ENCODE data around the gene BRME1. TPM values are rescaled to one million over a fixed set of nuclear protein-coding genes. Genes with fewer than 3 reads are reported as not detected.
"Not testable (repeated sequence)": the region's sequence is repeated elsewhere in the genome, so short reads cannot be mapped to it uniquely, and the experiment has no call there.

BRME1 gene
- total and polyA plus RNA-seq, 4 donors: 1.8 to 3.1 (median 2.2) TPM

- 87 to 90% methylated on average over 27 to 30 of the region's 30 CpGs for WGBS, 2 donors
- intact Hi-C loops (cut with DNase I): no loop called here
- Histone ChIP-seq H3K27me3 (ENCODE audit: control insufficient read depth in 1 of 2, insufficient read depth in 2 of 2, low read length in 1 of 2) (no peaks in the 10 kb centered on the region), H3K36me3 (ENCODE audit: control insufficient read depth in 1 of 2, insufficient read depth in 2 of 2, low read length in 1 of 2) (peaks cover 0 to 2% of the 10 kb centered on the region in 2 donors), H3K9me3 (ENCODE audit: control insufficient read depth, low read length) (no peaks in the 10 kb centered on the region), H3K4me3 (ENCODE audit: low read length in 2 of 2) (no peak overlapping the region), H3K27ac (ENCODE audit: low read depth in 1 of 2, low read length in 2 of 2) (no peak overlapping the region), H3K4me1 (ENCODE audit: control insufficient read depth in 1 of 2, insufficient read depth in 2 of 2, low read length in 2 of 2) (no peaks in the 10 kb centered on the region)
- DNase-seq: no peak
- ATAC-seq (ENCODE audit: low FRiP score): no peak
Observed at GRCh38 chr19:13931391-13932148, 25.7 kb upstream of the BRME1 start.

- no peak for DNase-seq
- H3K4me1 ChIP-seq (ENCODE audit: control insufficient read depth in 1 of 2, insufficient read depth in 2 of 2, low read length in 2 of 2): no peaks in the 10 kb centered on the region
- 83 to 87% methylated on average over 10 to 17 of the region's 17 CpGs for WGBS, 2 donors
- H3K36me3 ChIP-seq (ENCODE audit: control insufficient read depth in 1 of 2, insufficient read depth in 2 of 2, low read length in 1 of 2): peaks cover 0 to 2% of the 10 kb centered on the region in 2 donors
- intact Hi-C loops (cut with DNase I): no loop called here
- H3K27me3 ChIP-seq (ENCODE audit: control insufficient read depth in 1 of 2, insufficient read depth in 2 of 2, low read length in 1 of 2): no peaks in the 10 kb centered on the region
- H3K4me3 ChIP-seq (ENCODE audit: low read length in 2 of 2): no peak overlapping the region
- H3K9me3 ChIP-seq (ENCODE audit: control insufficient read depth, low read length): no peaks in the 10 kb centered on the region
- no peak for ATAC-seq (ENCODE audit: low FRiP score)
- no peak overlapping the region for H3K27ac ChIP-seq (ENCODE audit: low read depth in 1 of 2, low read length in 2 of 2)
Observed at GRCh38 chr19:13930402-13930801, 24.5 kb upstream of the BRME1 start.

- Histone ChIP-seq H3K9me3 (ENCODE audit: control insufficient read depth, low read length) (no peaks in the 10 kb centered on the region), H3K27ac (ENCODE audit: low read depth in 1 of 2, low read length in 2 of 2) (no peak overlapping the region), H3K27me3 (ENCODE audit: control insufficient read depth in 1 of 2, insufficient read depth in 2 of 2, low read length in 1 of 2) (no peaks in the 10 kb centered on the region), H3K36me3 (ENCODE audit: control insufficient read depth in 1 of 2, insufficient read depth in 2 of 2, low read length in 1 of 2) (peaks cover 0 to 2% of the 10 kb centered on the region in 2 donors), H3K4me3 (ENCODE audit: low read length in 2 of 2) (no peak overlapping the region), H3K4me1 (ENCODE audit: control insufficient read depth in 1 of 2, insufficient read depth in 2 of 2, low read length in 2 of 2) (no peaks in the 10 kb centered on the region)
- DNase-seq (no peak), ATAC-seq (ENCODE audit: low FRiP score) (no peak)
- intact Hi-C loops (cut with DNase I): no loop called here
- WGBS, 2 donors: 85 to 91% methylated on average over 17 of the region's 17 CpGs
Observed at GRCh38 chr19:13929956-13930355, 24.0 kb upstream of the BRME1 start.

- peaks cover 0 to 2% of the 10 kb centered on the region in 2 donors for H3K36me3 ChIP-seq (ENCODE audit: control insufficient read depth in 1 of 2, insufficient read depth in 2 of 2, low read length in 1 of 2)
- ATAC-seq (ENCODE audit: low FRiP score) (no peak), DNase-seq (no peak)
- H3K27me3 ChIP-seq (ENCODE audit: control insufficient read depth in 1 of 2, insufficient read depth in 2 of 2, low read length in 1 of 2): no peaks in the 10 kb centered on the region
- no peaks in the 10 kb centered on the region for H3K4me1 ChIP-seq (ENCODE audit: control insufficient read depth in 1 of 2, insufficient read depth in 2 of 2, low read length in 2 of 2)
- no peaks in the 10 kb centered on the region for H3K9me3 ChIP-seq (ENCODE audit: control insufficient read depth, low read length)
- no peak overlapping the region for H3K27ac ChIP-seq (ENCODE audit: low read depth in 1 of 2, low read length in 2 of 2)
- WGBS, 2 donors: 74 to 78% methylated on average over 12 of the region's 12 CpGs
- no peak overlapping the region for H3K4me3 ChIP-seq (ENCODE audit: low read length in 2 of 2)
- intact Hi-C loops (cut with DNase I): no loop called here
Observed at GRCh38 chr19:13929340-13929739, 23.4 kb upstream of the BRME1 start.

GRCh38 chr19:13926715-13927114, 20.8 kb upstream of the BRME1 start:
- Histone ChIP-seq H3K36me3 (ENCODE audit: control insufficient read depth in 1 of 2, insufficient read depth in 2 of 2, low read length in 1 of 2) (peaks cover 0 to 9% of the 10 kb centered on the region in 2 donors), H3K27me3 (ENCODE audit: control insufficient read depth in 1 of 2, insufficient read depth in 2 of 2, low read length in 1 of 2) (no peaks in the 10 kb centered on the region), H3K9me3 (ENCODE audit: control insufficient read depth, low read length) (no peaks in the 10 kb centered on the region), H3K27ac (ENCODE audit: low read depth in 1 of 2, low read length in 2 of 2) (no peak overlapping the region), H3K4me3 (ENCODE audit: low read length in 2 of 2) (no peak overlapping the region), H3K4me1 (ENCODE audit: control insufficient read depth in 1 of 2, insufficient read depth in 2 of 2, low read length in 2 of 2) (no peaks in the 10 kb centered on the region)
- DNase-seq (no peak), ATAC-seq (ENCODE audit: low FRiP score) (no peak)
- WGBS, 2 donors: 77 to 89% methylated on average over 8 of the region's 8 CpGs
- intact Hi-C loops (cut with DNase I): no loop called here

GRCh38 chr19:13926010-13926409, 20.1 kb upstream of the BRME1 start:
- ATAC-seq (ENCODE audit: low FRiP score): no peak
- Histone ChIP-seq H3K4me1 (ENCODE audit: control insufficient read depth in 1 of 2, insufficient read depth in 2 of 2, low read length in 2 of 2) (no peaks in the 10 kb centered on the region), H3K9me3 (ENCODE audit: control insufficient read depth, low read length) (no peaks in the 10 kb centered on the region), H3K27ac (ENCODE audit: low read depth in 1 of 2, low read length in 2 of 2) (no peak overlapping the region), H3K4me3 (ENCODE audit: low read length in 2 of 2) (no peak overlapping the region), H3K27me3 (ENCODE audit: control insufficient read depth in 1 of 2, insufficient read depth in 2 of 2, low read length in 1 of 2) (no peaks in the 10 kb centered on the region), H3K36me3 (ENCODE audit: control insufficient read depth in 1 of 2, insufficient read depth in 2 of 2, low read length in 1 of 2) (peaks cover 0 to 9% of the 10 kb centered on the region in 2 donors)
- intact Hi-C loops (cut with DNase I): no loop called here
- no peak for DNase-seq
- WGBS, 2 donors: 75 to 83% methylated on average over 4 of the region's 4 CpGs

- 93 to 95% methylated on average over 28 of the region's 28 CpGs for WGBS, 2 donors
- DNase-seq: no peak
- H3K27me3 ChIP-seq (ENCODE audit: control insufficient read depth in 1 of 2, insufficient read depth in 2 of 2, low read length in 1 of 2): no peaks in the 10 kb centered on the region
- H3K36me3 ChIP-seq (ENCODE audit: control insufficient read depth in 1 of 2, insufficient read depth in 2 of 2, low read length in 1 of 2): peaks cover 0 to 17% of the 10 kb centered on the region in 2 donors
- ATAC-seq (ENCODE audit: low FRiP score): peak; percentile 17
- no peaks in the 10 kb centered on the region for H3K4me1 ChIP-seq (ENCODE audit: control insufficient read depth in 1 of 2, insufficient read depth in 2 of 2, low read length in 2 of 2)
- H3K27ac ChIP-seq (ENCODE audit: low read depth in 1 of 2, low read length in 2 of 2): no peak overlapping the region
- intact Hi-C loops (cut with DNase I): no loop called here
- no peaks in the 10 kb centered on the region for H3K9me3 ChIP-seq (ENCODE audit: control insufficient read depth, low read length)
- H3K4me3 ChIP-seq (ENCODE audit: low read length in 2 of 2): no peak overlapping the region
Observed at GRCh38 chr19:13923194-13923987, 17.5 kb upstream of the BRME1 start.

- H3K27me3 ChIP-seq (ENCODE audit: control insufficient read depth in 1 of 2, insufficient read depth in 2 of 2, low read length in 1 of 2); intact Hi-C loops (cut with DNase I); H3K27ac ChIP-seq (ENCODE audit: low read depth in 1 of 2, low read length in 2 of 2); H3K9me3 ChIP-seq (ENCODE audit: control insufficient read depth, low read length); H3K4me3 ChIP-seq (ENCODE audit: low read length in 2 of 2); H3K4me1 ChIP-seq (ENCODE audit: control insufficient read depth in 1 of 2, insufficient read depth in 2 of 2, low read length in 2 of 2); ATAC-seq (ENCODE audit: low FRiP score); DNase-seq: not testable (repeated sequence)
- 99% methylated on average over 6 of the region's 6 CpGs for WGBS, 2 donors
- peaks cover 0 to 15% of the 10 kb centered on the region in 2 donors for H3K36me3 ChIP-seq (ENCODE audit: control insufficient read depth in 1 of 2, insufficient read depth in 2 of 2, low read length in 1 of 2)
Observed at GRCh38 chr19:13922118-13922517, 16.2 kb upstream of the BRME1 start.
